ENCODE measurements around the gene PRRC2B.

DNA sequence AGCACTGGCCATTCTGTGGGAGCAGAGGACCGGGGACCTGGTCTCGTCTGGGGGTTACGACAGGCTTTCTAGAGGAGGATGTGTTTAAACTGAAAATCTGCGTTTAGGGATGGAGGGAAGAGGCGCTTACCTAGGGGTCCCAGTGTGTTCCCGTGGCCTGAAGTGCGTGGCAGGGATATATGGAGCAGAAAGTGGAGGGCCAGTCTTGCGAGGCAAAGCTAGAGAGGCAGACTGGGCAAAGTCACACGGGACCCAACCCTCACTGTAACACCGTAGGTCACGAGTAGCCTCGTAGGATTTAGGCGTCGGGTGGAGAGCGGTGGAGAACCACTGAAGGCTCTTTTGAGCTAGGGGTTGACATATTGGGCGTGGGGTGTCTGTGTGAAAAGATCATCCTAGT is 76.1 kb downstream of the PRRC2B start:
- TF ChIP-seq, protein P1, sequence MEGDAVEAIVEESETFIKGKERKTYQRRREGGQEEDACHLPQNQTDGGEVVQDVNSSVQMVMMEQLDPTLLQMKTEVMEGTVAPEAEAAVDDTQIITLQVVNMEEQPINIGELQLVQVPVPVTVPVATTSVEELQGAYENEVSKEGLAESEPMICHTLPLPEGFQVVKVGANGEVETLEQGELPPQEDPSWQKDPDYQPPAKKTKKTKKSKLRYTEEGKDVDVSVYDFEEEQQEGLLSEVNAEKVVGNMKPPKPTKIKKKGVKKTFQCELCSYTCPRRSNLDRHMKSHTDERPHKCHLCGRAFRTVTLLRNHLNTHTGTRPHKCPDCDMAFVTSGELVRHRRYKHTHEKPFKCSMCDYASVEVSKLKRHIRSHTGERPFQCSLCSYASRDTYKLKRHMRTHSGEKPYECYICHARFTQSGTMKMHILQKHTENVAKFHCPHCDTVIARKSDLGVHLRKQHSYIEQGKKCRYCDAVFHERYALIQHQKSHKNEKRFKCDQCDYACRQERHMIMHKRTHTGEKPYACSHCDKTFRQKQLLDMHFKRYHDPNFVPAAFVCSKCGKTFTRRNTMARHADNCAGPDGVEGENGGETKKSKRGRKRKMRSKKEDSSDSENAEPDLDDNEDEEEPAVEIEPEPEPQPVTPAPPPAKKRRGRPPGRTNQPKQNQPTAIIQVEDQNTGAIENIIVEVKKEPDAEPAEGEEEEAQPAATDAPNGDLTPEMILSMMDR (IDR thresholded peaks at IDR 0.05): no peak
- TF ChIP-seq POLR2AphosphoS5 (IDR thresholded peaks at IDR 0.05): no peak
- no peak for TF ChIP-seq POLR2A (IDR thresholded peaks at IDR 0.05)
- TF ChIP-seq EP300 (IDR thresholded peaks at IDR 0.05): no peak
